Measurements from ENCODE around the gene WBP1L.
"Not testable (repeated sequence)": the region's sequence is repeated elsewhere in the genome, so short reads cannot be mapped to it uniquely, and the experiment has no call there.

The WBP1L gene

DNA sequence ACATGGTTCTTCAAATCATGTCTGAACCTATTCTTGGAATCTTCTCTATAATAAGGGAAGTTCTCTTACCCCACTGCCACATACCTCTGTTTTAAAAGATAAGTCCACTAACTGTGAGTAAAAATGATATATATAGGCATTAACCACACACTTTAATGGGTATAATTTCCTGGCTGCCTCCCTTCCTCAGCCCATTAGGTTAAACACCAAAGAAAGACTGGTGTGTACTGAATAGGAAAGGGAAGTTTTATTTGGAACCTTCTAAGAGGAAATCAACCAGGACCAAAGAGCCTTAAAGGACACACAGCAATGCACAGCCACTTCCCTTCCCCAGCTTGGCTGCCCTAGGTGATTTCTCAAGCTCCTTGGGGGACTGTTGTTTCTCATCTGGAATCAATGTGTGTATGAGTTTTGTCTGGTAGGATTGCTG lies 5.0 kb upstream of the WBP1L start:
- POLR2A ChIA-PET = no interaction called here
- CTCF ChIA-PET = interaction anchor here (0.6 to 1.4 kb wide), 4 partner anchors 9 to 328 kb away, joined by 3 to 4 read pairs (median 3); no protein-coding TSS in a partner anchor
- TF ChIP-seq ZNF658 (tag by site-specific recombination; IDR thresholded peaks at IDR 0.05) (no peak), ZNF239 (tag by site-specific recombination; IDR thresholded peaks at IDR 0.05) (no peak), ZBTB20 (tag by site-specific recombination; IDR thresholded peaks at IDR 0.05) (no peak), ZNF248 (tag by site-specific recombination; IDR thresholded peaks at IDR 0.05) (no peak)
- Histone ChIP-seq H3K9me3 (ENCODE audit: control insufficient read depth, insufficient read depth, low read depth, low read length) (no peaks in the 10 kb centered on the region), H3K4me1 (ENCODE audit: control insufficient read depth, insufficient read depth, low read length) (no peaks in the 10 kb centered on the region), H3K36me3 (ENCODE audit: control insufficient read depth in 2 of 2, insufficient read depth in 1 of 2, low read length in 2 of 2) (peaks cover 0 to 34% of the 10 kb centered on the region in 2 experiments; a peak in 2 of 3 replicates), H3K4me3 (ENCODE audit: low read depth, low read length) (no peak overlapping the region), H3K27ac (ENCODE audit: extremely low read depth, low read depth, low read length) (no peak overlapping the region)

DNA sequence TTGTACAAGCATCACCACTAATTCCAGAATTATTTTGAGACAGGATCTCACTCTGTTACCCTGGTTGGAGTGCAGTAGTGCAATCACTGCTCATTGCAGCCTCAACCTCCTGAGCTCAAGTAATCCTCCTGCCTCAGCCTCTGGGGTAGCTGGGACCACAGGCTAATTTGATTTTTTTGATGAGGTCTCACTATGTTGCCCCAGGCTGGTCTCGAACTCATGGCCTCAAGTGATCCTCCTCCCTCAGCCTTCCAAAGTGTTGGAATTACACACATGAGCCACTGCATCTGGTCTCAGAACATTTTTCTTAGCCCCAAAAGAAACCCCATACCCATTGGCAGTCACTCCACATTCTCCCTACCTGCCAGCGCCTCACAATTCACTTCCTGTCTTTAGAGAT lies 3.5 kb upstream of the WBP1L start:
- peaks cover 0 to 18% of the 10 kb centered on the region in 2 experiments; a peak in 2 of 3 replicates for H3K36me3 ChIP-seq (ENCODE audit: control insufficient read depth in 2 of 2, insufficient read depth in 1 of 2, low read length in 2 of 2)
- ChIA-PET POLR2A (interaction anchor here (0.9 kb wide), 1 partner anchor 91 kb away, joined by 3 read pairs; no protein-coding TSS in a partner anchor), CTCF (no interaction called here)
- H3K4me1 ChIP-seq (ENCODE audit: control insufficient read depth, insufficient read depth, low read length) = no peaks in the 10 kb centered on the region
- no peak overlapping the region for H3K4me3 ChIP-seq (ENCODE audit: low read depth, low read length)
- TF ChIP-seq YY2 (tag by site-specific recombination; IDR thresholded peaks at IDR 0.05) (no peak), FEZF1 (tag by site-specific recombination; IDR thresholded peaks at IDR 0.05) (no peak), ZBTB17 (tag by site-specific recombination; IDR thresholded peaks at IDR 0.05) (no peak), ZNF600 (tag by site-specific recombination; IDR thresholded peaks at IDR 0.05) (no peak)
- TF ChIP-seq, protein P1, sequence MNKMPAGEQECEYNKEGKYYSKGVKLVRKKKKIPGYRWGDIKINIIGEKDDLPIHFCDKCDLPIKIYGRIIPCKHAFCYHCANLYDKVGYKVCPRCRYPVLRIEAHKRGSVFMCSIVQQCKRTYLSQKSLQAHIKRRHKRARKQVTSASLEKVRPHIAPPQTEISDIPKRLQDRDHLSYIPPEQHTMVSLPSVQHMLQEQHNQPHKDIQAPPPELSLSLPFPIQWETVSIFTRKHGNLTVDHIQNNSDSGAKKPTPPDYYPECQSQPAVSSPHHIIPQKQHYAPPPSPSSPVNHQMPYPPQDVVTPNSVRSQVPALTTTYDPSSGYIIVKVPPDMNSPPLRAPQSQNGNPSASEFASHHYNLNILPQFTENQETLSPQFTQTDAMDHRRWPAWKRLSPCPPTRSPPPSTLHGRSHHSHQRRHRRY (tag by site-specific recombination; IDR thresholded peaks at IDR 0.05) = no peak
- H3K9me3 ChIP-seq (ENCODE audit: control insufficient read depth, insufficient read depth, low read depth, low read length) = no peaks in the 10 kb centered on the region
- no peak overlapping the region for H3K27ac ChIP-seq (ENCODE audit: extremely low read depth, low read depth, low read length)

DNA sequence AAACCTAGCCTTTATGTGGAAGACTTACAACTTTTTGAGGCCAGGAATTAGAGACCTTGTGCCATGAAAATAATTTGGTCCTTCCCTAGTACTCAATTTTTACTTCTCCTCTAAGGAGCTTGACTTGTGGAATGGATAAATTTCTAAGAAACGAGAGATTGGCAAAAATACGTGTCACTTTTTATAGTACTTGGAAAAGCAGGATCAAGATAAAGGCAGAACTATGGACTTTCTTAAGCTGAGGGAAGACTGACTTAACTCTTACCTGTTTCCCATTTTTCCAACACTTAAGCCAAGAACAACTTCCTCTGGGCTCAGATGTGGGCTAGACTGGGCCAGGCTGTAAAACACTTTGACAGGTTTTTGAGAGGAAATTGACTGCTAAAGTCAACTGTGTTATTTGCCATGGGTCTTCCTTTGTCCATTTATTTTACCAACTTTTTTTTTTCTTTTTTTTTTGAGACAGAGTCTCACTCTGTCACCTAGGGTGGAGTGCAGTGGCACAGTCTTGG lies 2.0 kb upstream of the WBP1L start:
- TF ChIP-seq, protein P2, sequence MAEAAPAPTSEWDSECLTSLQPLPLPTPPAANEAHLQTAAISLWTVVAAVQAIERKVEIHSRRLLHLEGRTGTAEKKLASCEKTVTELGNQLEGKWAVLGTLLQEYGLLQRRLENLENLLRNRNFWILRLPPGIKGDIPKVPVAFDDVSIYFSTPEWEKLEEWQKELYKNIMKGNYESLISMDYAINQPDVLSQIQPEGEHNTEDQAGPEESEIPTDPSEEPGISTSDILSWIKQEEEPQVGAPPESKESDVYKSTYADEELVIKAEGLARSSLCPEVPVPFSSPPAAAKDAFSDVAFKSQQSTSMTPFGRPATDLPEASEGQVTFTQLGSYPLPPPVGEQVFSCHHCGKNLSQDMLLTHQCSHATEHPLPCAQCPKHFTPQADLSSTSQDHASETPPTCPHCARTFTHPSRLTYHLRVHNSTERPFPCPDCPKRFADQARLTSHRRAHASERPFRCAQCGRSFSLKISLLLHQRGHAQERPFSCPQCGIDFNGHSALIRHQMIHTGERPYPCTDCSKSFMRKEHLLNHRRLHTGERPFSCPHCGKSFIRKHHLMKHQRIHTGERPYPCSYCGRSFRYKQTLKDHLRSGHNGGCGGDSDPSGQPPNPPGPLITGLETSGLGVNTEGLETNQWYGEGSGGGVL (tag by site-specific recombination; IDR thresholded peaks at IDR 0.05) = no peak
- TF ChIP-seq ZNF423 (tag by site-specific recombination; IDR thresholded peaks at IDR 0.05) = no peak
- no peak for TF ChIP-seq ZNF549 (tag by site-specific recombination; IDR thresholded peaks at IDR 0.05)
- no peak for TF ChIP-seq ZNF560 (tag by site-specific recombination; IDR thresholded peaks at IDR 0.05; ENCODE audit: borderline replicate concordance)
- Histone ChIP-seq H3K27ac (ENCODE audit: extremely low read depth, low read depth, low read length) (no peak overlapping the region), H3K9me3 (ENCODE audit: control insufficient read depth, insufficient read depth, low read depth, low read length) (no peaks in the 10 kb centered on the region), H3K36me3 (ENCODE audit: control insufficient read depth in 2 of 2, insufficient read depth in 1 of 2, low read length in 2 of 2) (peaks cover 0 to 11% of the 10 kb centered on the region in 2 experiments; a peak in 1 of 3 replicates), H3K4me3 (ENCODE audit: low read depth, low read length) (no peak overlapping the region), H3K4me1 (ENCODE audit: control insufficient read depth, insufficient read depth, low read length) (no peaks in the 10 kb centered on the region)
- POLR2A ChIA-PET = interaction anchor here (1.8 kb wide), 1 partner anchor 96 kb away, joined by 4 read pairs; no protein-coding TSS in a partner anchor
- CTCF ChIA-PET = interaction anchor here (0.7 to 3.2 kb wide), 3 partner anchors 11 to 93 kb away, joined by 3 to 18 read pairs (median 3); no protein-coding TSS in a partner anchor

DNA sequence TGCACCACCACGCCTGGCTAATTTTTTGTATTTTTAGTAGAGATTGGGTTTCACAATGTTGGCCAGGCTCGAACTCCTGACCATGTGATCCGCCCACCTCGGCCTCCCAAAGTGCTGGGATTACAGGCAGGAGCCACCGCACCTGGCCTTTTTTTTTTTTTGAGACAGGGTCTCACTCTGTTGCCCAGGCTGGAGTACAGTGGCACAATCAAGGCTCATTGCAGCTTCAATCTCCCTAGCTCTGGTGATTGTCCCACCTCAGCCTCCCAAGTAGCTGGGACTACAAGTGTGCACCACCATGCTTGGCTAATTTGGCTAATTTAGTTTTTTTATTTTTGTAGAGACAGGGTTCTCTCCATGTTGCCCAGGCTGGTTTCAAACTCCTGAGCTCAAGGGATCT lies 1.4 kb upstream of the WBP1L start:
- CTCF ChIA-PET = interaction anchor here (0.6 to 3.2 kb wide), 2 partner anchors 10 to 117 kb away, joined by 4 to 18 read pairs; no protein-coding TSS in a partner anchor
- not testable (repeated sequence) for H3K4me1 ChIP-seq (ENCODE audit: control insufficient read depth, insufficient read depth, low read length); H3K27ac ChIP-seq (ENCODE audit: extremely low read depth, low read depth, low read length); H3K4me3 ChIP-seq (ENCODE audit: low read depth, low read length); H3K36me3 ChIP-seq (ENCODE audit: control insufficient read depth in 2 of 2, insufficient read depth in 1 of 2, low read length in 2 of 2); H3K9me3 ChIP-seq (ENCODE audit: control insufficient read depth, insufficient read depth, low read depth, low read length)
- POLR2A ChIA-PET = interaction anchor here (1.8 kb wide), 1 partner anchor 97 kb away, joined by 4 read pairs; no protein-coding TSS in a partner anchor
- peak; percentile 93 for TF ChIP-seq ZNF121 (tag by site-specific recombination; IDR thresholded peaks at IDR 0.05)
